RCC 7860 (cell line): Measurements from ENCODE around the gene DUSP28.
"Not testable (repeated sequence)": the region's sequence is repeated elsewhere in the genome, so short reads cannot be mapped to it uniquely, and the experiment has no call there.

Experiments used
- DNase-seq: peaks from one replicate; pipeline ENCODE4 v3.0.0-alpha.2; 2015; ENCODE audit warnings: low spot score
- FAIRE-seq: peaks from 2 replicates; lab custom pipeline; 2012; peaks lifted over from hg19 to GRCh38; lab: Jason Lieb, UNC

DUSP28 gene

DNA sequence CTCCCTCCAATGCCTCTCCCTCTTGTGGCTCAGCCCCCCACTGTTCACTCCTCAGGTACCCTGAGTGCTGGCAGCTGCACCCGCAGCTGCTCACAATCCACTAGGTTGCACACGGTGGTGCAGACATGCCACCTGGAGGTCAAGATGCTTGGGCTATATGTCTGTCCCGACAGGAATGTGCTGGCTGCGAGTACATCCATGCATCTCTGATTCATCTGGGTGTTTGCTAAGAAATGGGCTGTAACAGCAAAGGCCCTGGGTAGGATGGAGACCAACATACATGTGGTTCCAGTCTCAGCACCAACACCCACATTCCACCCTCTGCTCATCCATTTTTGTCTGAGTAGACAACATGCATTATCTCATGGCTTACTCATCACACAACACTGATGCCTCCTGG lies 33.6 kb upstream of the DUSP28 start:
- FAIRE-seq (no peak), DNase-seq (no peak)

DNA sequence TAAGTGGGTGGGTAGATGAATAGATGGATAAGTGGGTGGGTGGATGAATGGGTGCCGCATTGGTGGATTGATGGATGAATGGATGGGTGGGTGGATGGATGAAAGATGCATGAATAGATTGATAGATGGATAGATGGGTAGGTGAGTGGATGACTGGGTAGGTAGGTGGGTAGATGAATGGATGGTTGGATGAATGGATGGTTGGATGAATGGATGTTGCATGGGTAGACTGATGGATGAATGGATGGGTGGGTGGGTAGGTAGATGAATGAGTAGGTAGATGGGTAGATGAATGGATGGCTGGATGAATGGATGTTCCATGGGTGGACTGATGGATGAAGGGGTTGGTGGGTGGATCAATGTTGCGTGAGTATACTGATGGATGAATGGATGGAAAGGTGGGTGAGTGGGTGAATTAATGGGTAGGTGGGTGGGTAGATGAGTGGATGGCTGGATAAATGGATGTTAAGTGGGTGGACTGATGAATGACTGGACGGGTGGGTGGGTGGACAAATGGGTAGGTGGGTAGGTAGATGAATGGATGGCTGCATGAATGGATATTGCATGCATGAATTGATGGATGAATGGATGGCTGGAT lies 32.9 kb upstream of the DUSP28 start:
- DNase-seq (no peak), FAIRE-seq (no peak)

DNA sequence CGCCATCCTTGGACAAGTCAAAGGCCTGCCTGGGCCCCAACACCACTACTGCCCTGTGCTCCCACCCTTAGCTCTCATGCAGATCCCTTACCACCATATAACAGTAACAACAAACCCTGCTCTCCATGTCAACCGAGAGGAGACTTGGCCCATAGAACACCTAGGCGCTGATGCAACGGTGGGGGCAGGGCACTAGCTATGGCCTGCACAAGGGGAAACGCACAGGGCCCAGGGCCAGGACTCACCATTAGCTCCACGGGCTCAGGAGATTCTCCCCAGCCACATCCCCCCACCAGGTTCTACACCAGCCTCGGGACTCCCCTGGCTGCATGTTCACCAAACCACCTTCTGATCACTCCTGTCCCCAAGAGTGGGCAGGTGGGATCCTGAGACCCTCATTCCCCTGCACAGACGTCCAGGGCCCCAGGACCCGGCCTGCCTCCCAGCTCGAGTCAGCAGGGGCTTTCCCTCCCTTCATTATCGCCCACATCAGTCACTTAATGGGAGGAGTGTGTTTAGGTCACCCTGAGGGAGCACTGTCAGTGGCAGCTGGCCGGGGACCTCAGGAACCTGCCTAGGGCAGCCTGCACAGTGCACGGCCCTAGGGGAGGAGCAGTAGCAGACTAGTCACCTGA lies 31.6 kb upstream of the DUSP28 start:
- DNase-seq = no peak
- no peak for FAIRE-seq

DNA sequence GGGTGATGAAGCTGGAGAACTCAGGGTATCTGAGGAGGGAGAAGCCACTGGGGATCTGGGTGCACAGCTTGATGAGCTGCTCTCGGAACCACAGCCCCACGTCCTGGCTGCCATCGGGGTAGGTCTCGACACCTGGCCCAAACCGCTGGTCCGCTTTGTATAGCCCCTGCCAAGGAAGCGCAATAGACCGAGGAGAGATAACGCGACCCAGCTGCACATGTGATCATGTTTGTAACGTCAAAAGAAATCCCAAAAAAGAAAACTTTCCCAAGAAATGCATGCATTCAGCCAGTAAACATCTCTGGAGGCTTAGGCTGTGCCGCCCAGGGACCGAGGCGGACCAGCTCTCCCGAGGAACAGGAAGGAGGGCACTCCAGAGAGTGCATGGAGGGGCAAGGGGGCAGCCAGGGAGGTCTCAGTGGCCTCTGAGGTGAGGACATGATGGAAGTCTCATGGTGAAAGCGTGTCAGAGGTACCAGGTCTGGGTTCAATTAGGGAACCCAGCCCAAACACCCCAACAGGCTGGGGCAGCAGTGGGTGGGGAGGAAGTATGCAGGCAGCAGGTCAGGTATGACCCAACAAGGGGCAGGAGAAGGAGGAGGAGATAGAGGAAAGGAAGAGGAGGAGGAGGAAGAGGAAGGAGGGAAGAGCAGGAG lies 30.7 kb upstream of the DUSP28 start:
- FAIRE-seq (no peak), DNase-seq (no peak)

DNA sequence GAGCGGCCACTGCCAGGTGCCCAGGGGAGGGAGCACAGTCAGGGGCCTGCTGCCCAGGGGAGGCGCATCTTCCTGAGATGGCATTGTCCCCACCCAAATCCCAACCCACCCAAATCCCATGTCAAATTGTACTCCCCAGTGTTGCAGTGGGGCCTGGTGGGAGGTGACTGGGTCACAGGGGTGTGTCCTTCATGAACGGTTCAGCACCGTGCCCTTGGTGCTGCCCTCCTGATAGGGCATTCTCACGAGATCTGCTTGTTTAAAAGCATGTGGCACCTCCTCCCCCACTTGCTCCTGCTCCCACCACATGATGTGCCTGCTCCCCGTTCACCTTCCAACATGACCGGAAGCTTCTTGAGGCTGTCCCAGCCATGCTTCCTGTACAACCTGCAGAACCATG lies 30.0 kb upstream of the DUSP28 start:
- no peak for DNase-seq
- FAIRE-seq = no peak

DNA sequence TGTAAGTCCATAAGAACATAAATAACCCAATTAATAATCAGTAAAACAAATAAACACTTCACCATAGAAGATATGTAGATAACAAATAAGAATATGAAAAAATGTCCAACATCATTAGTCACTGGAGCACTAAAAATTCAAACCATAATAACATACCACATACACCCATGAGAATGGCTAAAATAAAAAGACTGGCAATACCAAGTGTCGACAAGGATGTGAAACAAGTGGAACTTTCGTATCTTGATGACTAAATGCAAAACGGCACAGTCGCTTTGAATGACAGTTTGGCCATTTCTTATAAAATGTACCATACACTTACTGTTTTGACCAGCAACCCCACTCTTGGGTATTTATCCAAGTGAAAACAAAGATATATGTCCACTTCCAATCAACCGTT lies 29.1 kb upstream of the DUSP28 start:
- DNase-seq (no peak), FAIRE-seq (no peak)

DNA sequence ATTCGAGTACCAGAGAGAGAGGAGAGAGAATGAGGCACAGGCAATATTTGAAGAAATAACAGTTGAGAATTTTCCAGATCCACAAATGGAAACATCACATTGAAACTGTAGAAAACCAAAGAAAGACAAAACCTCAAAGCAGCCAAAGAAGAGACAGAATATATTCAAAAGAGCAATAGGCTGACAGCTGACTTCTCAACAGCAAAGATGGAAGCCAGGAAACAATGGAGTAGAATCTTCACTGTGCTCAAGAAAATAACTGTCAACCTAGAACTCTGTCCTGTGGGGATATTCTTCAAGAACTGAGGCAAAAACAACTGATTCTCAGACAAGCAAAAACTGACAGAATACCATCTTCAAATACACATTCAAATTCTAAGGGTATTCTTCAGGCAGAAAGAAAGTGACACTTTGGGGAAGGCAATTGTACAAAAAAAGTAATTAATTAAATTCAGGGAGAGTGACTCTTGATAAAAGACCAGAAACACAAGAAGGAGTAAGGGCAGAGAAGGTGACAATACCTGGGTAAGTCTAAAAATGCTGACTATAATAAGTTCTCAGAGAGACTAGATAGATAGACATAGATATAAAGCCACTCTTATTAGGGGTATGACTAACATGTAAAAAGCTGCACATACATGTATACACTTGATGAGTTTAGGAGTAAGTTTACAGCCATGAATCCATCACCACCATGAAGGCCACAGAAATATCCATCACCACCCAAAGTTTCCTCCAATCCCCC lies 28.0 kb upstream of the DUSP28 start:
- DNase-seq (no peak), FAIRE-seq (no peak)

DNA sequence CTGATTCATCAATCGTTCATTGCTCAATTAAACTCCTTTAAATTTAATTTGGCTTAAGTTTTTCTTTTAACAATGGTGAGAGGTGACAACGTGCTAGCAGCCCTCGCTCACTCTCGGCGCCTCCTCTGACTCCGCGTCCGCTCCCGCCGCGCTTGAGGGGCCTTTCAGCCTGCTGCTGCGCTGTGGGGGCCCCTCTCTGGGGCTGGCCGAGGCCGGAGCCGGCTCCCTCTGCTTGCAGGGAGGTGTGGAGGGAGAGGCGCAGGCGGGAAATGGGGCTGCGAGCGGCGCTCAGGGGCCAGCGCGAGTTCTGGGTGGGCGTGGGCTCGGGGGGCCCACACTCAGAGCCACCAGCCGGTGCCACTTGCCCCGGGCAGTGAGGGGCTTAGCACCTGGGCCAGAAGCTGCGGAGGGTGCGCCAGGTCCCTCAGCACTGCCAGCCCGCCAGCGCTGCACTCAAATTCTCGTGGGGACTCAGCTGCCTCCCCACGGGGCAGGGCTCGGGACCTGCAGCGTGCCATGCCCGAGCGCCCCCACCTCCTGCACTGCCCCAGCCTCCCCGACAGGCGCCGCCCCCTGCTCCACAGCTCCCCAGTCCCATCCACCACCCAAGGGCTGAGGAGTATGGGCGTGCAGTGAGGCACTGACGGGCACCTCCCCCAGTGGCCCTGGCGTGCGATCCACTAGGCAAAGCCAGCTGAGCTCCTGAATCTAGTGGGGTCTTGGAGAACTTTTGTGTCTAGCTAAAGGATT lies 22.0 kb upstream of the DUSP28 start:
- no peak for FAIRE-seq
- no peak for DNase-seq

DNA sequence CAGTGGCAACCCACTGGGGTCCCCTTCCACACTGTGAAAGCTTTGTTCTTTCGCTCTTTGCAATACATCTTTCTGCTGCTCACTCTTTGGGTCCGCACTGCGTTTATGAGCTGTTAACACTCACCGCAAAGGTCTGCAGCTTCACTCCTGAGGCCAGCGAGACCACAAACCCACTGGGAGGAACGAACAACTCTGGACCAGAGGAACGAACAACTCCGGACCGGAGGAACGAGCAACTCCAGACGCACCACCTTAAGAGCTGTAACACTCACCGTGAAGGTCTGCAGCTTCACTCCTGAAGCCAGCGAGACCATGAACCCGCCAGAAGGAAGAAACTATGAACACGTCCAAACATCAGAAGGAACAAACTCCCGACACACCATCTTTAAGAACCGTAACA lies 21.1 kb upstream of the DUSP28 start:
- not testable (repeated sequence) for FAIRE-seq, DNase-seq

DNA sequence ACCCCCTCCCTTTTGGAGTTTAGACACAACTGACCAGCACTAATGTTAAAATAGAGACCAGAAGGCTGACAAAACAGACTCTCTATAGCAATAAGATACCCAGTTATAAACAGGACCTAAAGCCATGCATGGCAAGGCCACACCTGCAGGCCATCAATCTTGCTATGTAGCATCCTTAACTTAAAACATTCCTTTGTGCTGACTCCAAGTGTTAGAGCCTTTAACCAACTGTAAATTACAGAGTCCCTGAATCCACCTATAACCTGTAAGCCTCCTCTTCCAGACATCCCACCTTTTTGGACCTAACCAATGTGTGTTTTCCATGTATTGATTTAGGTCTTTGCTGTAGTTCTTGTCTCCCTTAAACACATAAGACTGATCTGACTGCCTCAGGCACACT lies 20.3 kb upstream of the DUSP28 start:
- DNase-seq = no peak
- no peak for FAIRE-seq

DNA sequence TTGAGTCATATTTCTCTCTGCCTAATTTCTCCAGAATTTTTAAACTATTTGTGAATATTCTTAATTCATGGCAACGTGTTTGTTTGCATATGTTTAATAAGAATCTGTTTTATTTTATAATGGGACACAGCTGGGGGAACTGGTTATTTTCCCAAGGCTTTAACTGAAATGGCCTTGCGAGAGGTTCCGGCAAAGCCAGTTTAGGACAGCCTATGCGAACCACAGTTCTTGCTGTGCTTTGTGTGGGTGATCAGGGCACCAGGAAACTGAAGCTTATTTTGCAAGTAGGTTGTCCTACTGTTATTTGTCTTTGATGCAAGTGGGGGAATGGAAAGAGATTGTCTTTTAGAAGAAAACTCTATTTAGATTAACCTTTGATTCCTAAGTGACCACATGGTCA lies 8.9 kb upstream of the DUSP28 start:
- FAIRE-seq = no peak
- no peak for DNase-seq

DNA sequence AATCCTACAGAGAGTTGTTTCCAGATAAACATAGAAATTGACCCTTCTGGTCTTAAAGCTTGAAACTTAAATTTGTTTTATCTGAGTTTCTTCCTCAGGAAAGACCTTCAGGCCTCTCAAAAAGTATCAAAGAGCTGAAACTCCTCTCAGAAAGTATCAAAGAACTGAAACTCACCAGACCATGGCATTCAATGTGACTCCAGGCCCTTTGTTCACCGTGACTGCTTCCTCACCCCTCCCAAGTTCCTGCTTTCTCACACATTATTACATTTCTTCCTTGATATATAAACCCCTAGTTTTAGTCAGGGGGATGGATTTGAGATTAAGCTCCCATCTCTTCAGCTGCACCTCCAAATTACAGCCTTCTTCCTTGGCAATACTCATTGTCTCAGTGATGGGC lies 8.3 kb upstream of the DUSP28 start:
- FAIRE-seq (no peak), DNase-seq (no peak)

DNA sequence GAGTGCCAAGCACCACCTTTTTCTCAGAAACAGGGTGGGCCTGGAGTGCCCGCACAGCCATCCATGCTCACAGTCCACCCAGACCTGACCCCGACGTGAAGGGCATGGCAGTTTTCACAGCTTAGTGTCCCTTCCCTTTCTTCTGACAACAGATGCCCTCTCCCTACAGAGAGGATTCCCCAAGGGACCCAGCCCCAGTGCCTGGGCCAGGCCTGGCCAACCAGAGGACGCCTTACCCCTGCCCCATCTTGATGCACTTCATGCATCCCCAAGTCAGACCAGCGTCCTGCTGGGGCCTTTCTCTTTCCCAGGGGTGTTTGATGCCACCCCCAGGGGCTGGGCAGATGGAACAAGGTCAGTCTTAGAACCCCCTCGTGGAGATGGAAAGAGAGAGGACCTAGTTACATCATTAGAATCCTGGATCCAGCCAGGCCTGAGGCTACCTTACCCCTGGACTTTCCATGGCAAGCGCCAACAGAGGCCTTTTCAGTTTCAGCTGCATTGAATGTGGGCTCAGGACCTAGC lies 6.1 kb upstream of the DUSP28 start:
- no peak for FAIRE-seq
- DNase-seq = no peak

DNA sequence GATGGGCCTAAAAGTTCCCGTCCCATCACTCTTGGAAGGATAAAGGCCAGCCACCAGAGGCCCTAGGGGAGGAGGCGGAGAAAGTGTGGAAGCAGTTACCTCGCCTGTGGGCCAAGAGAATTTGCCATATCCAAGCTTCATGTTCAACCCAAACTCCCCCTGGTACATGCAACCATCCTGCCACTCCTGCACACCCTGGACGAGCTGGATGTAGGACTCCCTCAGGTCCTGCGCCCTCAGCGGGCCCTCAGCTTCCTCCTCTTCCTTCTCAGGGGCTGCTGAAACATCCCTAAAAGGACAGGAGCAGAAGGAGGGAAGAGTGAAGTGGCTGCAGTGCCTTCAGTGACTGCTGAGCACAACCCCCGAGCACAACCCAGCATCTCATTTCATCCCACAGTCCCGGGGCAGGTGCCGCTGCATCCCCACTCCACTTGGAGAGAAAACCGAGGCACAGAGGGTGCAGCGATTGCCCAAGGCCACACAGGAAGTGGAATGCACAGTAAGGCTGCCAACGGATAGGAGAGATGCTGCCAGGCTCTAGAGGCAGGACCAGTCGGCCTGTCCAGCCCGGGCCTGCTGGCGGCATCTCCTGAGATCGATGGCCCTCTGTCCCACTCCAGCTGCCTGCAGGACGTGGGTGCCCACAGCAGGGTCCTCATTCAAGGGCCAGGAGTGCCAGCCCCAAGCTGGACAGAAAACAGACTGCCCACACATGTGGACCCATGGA lies 5.2 kb upstream of the DUSP28 start:
- FAIRE-seq (no peak), DNase-seq (no peak)

DNA sequence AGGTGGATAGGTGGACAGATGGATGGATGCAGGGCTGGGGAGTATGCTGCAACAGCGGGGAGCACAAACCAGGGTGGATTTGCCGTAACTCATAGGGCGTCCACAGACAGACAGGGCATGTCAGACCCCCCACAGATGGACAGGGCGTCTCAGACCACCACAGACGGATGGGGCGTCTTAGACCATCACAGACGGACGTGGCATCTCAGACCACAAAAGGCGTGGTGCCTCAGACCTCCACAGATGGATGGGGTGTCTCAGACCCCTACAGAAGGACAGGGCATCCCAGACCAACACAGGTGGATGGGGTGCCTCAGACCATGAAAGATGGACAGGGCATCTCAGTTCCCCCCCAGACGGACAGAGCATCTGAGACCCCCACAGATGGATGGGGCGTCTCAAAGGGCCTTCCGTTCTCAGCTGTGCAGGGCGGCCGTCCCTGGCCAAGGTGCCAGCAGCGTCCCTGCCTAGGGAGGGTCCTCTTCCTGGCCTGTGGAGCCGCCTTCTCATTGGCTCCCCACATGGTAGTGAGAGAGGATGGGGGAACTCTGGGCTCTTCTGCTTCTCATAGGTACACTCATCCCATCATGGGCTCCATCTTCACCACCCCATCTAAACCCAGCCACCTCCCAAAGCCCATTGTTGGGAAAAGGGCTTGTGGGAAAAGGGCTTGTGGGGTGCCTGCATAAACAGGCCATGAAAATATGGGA lies 4.5 kb upstream of the DUSP28 start:
- DNase-seq (no peak), FAIRE-seq (no peak)

DNA sequence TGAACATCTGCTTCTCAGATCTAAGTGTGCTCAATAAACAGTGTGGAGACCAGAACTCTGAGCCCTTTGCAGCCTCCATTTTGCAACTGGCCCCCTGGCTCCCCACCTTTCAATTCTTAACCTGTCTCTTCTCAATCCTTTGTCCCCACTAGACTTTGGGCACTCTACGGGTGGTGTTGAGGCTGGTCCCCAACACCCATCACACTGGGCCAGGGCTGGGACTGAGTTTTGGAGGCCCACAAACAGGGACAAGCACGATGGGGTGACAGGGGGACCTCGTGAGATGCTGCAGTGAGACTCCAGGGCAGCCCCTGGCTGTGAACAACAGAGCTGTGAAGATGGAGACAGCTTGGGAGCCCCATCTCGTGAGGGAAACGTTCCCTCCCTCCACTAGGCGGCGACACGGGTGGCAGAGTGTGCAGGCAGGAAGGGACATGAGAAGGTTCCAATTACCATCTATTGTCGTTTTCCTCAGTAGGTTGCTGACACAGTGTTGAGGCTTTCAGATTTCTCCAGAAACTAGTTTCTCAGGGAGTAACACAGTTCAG lies 3.5 kb upstream of the DUSP28 start:
- FAIRE-seq (no peak), DNase-seq (no peak)

DNA sequence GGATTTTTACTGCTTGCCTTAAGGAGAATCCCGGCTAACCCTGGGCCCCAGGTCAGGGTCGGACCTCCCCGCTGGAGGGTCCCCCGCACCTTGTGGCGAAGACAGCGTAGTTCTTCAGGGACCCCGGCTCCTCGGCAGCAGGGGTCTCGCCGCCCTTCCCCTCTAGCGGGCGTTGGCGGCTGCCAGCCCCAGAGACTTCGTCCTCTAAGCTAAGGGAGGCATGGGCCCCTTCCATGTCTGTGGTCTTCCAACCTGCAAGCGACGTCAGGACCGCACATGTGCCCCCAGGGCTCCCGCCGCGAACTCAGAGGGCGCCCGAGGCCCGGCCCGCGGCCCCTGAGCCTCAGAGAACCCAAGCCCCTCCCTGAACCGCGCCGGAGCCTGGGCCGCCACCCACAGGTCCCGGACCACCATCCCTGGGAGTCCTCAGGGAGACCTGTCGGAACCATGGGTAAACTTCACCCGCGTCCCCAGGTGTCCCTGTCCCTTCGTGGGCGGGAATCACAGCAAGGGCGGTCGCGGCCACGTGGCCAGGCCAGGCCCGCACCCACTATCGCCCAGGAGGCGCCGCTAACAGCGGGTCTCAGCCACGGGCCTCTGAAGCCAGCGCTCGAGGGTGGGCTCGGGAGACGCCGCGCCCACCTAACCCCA lies 2.9 kb upstream of the DUSP28 start:
- DNase-seq (no peak), FAIRE-seq (no peak)

DNA sequence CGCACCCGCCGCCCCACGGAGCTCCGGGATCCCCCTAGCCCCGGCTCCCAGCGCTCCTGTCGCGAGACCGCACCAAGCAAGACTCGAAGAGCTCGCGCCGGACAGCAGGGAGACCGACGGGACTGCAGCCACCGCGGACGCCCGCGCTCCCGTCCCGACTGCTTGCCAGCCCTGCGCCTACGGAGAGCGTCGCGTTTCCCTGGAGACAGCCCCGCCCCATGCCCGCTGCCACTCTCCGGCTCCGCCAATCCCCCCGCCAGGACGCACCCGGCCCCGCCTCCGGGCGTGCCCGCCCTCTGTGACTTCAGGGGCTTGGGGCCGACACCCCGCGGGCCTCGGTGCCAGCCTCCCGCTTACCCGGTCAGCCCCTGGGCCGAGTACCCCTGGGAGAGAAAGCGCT lies 2.3 kb upstream of the DUSP28 start, which contains the start of gene ANKMY1:
Gene ANKMY1 (minus strand): TSS at position 181 of the 400 bp plus-strand sequence. CDS start 653 bp downstream, outside the sequence.
- FAIRE-seq (no peak), DNase-seq (no peak)
